ENCODE results near the gene IFI30.

The IFI30 gene

GRCh38 chr19:18173572-18174288 lies at the start of gene IFI30:
TSS of gene IFI30 (plus strand) at chr19:18173813. CDS start at chr19:18173842, 29 bp downstream.
- DNase-seq (ENCODE audit: low read depth) = peak; percentile 53

GRCh38 chr19:18123819-18124218 lies 49.8 kb upstream of the IFI30 start:
- no peak for DNase-seq (ENCODE audit: low read depth)

- DNase-seq (ENCODE audit: low read depth) = no peak
These were observed 47.5 kb upstream of the IFI30 start for GRCh38 chr19:18126097-18126496.

- no peak for DNase-seq (ENCODE audit: low read depth)
These were observed 45.6 kb upstream of the IFI30 start for GRCh38 chr19:18128044-18128443.

GRCh38 chr19:18128805-18129204 lies 44.8 kb upstream of the IFI30 start:
- no peak for DNase-seq (ENCODE audit: low read depth)

GRCh38 chr19:18130523-18131242 lies 42.9 kb upstream of the IFI30 start:
- no peak for DNase-seq (ENCODE audit: low read depth)

GRCh38 chr19:18131841-18132596 lies 41.6 kb upstream of the IFI30 start:
- no peak for DNase-seq (ENCODE audit: low read depth)

- DNase-seq (ENCODE audit: low read depth) = no peak
These were observed 37.7 kb upstream of the IFI30 start for GRCh38 chr19:18135712-18136584.

GRCh38 chr19:18137242-18137641 lies 36.4 kb upstream of the IFI30 start:
- no peak for DNase-seq (ENCODE audit: low read depth)

- no peak for DNase-seq (ENCODE audit: low read depth)
These were observed 35.8 kb upstream of the IFI30 start for GRCh38 chr19:18137657-18138339.

- DNase-seq (ENCODE audit: low read depth) = no peak
These were observed 33.1 kb upstream of the IFI30 start for GRCh38 chr19:18140473-18140872.

- DNase-seq (ENCODE audit: low read depth) = no peak
These were observed 32.6 kb upstream of the IFI30 start for GRCh38 chr19:18141031-18141430.

- no peak for DNase-seq (ENCODE audit: low read depth)
These were observed 29.7 kb upstream of the IFI30 start for GRCh38 chr19:18143902-18144301.

GRCh38 chr19:18144361-18144760 lies 29.3 kb upstream of the IFI30 start:
- no peak for DNase-seq (ENCODE audit: low read depth)

GRCh38 chr19:18144906-18145305 lies 28.7 kb upstream of the IFI30 start:
- DNase-seq (ENCODE audit: low read depth) = no peak

GRCh38 chr19:18145391-18145999 lies 28.1 kb upstream of the IFI30 start:
- no peak for DNase-seq (ENCODE audit: low read depth)

GRCh38 chr19:18147396-18147795 lies 26.2 kb upstream of the IFI30 start:
- no peak for DNase-seq (ENCODE audit: low read depth)

GRCh38 chr19:18149596-18149975 lies 24.0 kb upstream of the IFI30 start:
- no peak for DNase-seq (ENCODE audit: low read depth)

GRCh38 chr19:18150776-18151624 lies 22.6 kb upstream of the IFI30 start:
- DNase-seq (ENCODE audit: low read depth) = no peak

- peak; percentile 89 for DNase-seq (ENCODE audit: low read depth)
These were observed 21.2 kb upstream of the IFI30 start for GRCh38 chr19:18152442-18152816.
